ENCODE measurements around the gene TRABD2B.
A peak's percentile ranks its signal among the peaks of the same experiment; 100 is the strongest.

The TRABD2B gene

DNA sequence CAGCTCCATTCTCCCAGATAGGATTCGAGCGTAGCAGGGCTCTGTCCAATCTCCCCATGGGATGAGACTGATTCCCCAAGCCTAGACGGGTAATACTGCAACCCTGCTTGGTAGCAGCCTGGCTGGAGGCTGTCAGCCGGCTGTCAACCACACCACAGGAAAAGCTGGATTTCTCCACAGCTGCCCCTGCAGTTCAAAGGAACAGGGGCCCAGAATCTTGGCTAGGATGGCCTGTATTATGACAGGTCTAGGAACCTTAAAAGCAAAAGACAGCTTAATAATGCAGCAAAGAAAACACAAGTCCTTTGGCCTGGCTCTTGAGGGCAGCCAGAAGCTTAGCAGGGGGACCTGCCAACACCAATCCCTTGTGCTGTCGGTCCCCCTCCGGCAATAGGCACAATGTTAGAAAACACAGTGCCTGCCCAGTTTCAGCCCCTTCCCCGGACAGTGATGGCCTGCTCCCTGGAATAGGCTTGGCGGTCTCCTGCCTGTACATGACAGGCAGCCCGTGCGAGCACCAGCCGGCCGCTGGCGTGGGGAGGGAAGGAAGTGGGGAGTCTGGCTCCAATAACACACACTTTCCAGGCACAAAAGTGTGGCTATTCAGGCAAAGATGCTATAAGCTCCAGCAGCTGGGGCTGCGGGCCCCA lies 90.5 kb downstream of the TRABD2B start:
- DNase-seq = no peak

DNA sequence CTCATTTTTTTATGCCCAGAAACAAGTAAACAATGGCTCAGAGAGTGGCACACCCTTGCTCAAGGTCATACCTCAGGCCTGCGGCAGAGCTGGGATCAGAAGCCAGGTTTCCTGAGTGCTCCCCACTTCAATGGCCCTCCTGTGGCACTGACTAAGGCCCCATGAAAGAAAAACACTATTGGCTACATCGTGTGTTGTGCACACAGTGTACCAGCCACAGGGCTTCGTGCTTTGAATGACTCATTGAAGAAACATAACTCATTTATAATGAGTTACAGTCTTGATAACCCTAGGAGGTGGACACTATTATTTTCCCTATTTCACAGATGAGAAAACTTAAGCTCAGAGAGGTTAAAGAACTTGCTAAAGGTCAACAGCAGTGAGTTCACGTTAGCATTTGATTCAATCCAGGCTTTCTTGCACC lies 91.2 kb downstream of the TRABD2B start:
- no peak for DNase-seq

DNA sequence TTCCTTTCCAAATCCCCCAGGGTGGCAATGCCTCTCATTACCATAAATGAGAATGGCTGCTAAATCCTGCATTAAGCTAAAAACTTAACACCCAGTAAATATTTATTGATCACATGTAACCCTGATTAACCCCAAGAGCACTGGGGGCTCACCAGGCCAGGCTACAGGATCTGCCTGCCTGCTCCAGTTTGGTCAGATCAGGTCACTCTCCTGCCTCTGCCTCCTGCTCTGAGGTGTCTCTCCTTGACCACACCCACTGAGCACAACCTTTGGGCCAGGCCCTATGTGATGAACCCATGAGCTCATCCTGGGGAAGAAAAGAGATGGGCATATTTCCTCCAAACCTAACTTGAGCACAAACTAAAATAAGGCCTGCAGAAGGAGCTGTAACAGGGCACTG lies 93.5 kb downstream of the TRABD2B start:
- DNase-seq = no peak

DNA sequence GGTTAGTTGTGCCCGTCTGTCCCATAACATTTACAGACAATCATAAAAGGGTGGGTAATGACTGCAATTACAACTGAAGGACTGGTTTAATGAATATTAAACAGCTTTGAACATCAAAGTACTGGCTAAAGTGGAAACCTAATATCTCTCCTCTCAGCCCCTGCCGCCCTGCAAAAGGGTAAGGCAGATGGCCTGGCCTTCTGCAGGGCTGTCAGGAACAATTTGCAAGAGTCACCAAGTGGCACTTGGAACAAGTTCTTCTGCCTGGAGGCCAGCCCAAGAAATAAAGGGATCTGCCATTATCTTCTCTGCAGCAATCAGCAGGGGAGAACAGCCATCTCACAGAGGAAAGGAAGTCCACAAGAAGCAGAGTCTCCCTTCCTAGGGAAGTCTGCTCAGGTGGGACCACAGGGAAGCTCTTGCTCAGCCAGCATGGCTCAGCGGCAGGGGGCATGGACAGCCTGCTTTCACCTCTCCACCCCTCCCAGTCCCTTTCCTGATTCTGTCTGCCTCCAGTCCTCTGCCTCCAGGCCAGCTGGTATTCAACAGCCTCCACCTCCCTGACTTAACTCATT lies 96.1 kb downstream of the TRABD2B start:
- no peak for DNase-seq

DNA sequence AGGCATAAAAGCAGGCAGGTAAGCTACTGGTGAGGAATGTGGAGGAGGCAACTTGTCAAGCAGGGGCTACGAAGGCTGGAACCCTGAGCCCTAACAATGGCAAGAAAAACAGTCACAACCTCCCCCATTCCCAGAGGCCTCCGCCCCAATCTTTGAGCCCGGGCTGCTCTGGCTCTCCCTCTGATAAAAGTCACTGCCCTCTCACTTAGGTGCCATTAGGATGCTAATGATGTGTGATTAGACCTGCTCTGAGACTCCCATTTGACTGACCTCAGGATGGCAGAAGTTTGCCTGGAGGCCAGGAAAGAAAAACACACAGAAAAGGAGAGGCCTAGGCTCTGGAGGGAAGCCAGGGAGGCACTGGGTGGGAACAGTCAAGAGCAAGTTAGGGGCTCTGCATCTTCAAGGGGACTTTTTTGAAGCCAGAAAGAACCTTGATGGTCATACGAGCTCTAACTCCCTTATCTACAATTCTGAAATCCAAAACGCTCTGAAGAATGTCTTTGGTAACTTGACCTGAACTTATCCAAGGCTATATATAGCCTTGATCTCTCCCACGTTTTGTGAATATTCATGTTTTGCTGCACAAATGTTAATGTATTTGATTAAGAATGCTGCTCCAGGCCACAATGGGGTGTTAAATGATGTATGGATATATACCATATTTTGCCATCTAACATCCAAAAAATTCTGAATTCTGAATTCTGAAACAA lies 98.9 kb downstream of the TRABD2B start:
- DNase-seq = no peak

DNA sequence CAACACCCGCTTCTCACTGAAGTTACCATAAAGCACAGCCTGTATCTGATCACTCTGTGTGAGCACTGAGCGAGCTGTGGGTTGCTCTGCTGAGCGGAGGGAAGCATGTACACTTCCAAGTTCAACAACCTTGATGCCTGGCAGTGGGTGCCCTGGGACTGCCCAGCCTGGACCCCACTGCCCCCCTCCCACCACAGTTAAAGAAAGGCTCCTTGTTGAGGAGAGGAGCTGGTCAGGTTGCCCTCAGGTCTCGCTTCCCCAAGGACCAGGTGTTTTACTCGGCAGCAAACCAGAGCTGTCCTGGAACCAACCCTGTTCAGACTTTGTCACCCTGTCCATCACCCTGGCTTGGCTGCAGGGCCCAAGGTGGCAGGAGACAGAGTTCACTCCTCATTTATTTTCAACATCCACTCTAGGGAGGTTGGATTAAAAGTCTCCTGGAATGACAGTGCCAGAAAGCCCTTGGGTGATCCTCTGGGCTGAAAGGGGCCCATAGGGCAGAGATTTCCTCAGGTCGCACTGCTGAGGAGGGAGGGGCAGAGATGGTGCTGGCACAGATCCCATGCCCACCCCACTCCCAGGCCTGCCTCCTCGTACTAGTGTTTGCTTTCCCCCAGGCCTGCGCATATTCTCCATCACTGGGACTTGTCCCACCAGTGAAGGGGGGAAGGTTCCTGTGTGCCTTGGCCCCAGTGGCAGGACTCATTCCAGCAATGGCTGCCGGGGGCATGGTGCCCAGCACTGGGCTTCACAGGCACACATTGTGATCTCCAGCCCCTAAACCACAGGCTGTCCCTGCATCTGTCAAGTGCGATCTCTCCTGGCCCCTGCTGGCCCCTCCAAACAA lies 101.7 kb downstream of the TRABD2B start:
- DNase-seq = no peak

DNA sequence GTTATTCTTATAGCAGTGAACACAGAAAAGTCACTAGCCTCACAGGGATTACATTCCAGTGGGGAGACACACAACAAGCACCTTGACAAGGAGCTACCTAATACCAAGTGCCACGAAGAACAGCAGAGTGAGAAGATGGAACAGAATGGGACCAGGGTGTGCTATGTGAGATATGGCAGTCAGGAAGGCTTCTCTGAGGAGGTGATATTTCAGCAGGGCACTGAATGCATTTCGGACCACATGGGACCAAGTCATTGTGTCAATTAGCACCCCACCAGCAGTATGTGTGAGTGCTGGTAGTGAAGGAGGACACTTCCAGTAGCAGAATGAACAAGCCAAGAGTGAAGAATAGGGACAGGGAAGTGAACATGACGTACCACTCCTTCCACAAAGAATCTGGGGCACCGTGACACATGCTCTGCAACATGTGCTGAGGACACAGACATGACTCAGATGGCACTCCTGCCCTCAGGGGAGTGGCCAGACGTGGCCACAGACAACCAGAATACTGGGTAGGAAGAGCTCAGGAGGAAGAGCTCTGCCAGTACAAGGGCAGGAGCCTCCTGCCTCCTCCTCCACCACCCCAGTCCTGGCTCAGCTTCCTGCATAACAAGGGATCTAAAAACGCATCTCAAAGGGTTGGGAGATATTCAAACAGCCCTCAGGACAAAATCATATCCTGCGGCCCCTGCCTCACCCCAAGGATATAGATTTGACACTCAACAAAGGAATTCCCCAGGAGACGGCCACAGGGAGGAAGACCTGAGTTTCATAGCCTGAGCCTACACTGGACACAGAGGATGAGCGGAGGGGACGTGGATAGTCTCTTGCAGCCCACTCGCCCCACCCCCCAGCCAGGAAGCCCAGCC lies 102.5 kb downstream of the TRABD2B start:
- DNase-seq = no peak

DNA sequence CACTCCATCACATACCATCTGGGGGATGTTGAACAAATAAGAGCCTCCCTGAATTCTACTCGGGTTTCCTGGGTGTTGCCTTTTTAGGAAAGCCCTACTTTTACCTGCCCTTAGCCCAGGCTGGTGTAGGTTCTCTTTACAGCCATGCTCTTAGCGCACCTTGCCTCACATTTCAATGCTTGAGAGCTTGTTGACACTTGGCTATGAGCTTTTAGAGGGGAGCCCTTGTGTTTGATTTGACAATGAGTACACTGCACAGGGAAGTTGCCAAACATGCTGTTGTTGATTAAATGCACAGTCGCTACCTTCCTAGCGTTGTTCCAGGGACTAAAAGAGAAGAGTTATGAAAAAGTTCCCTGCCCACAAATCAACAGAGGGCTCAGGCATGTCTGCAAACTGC lies 103.8 kb downstream of the TRABD2B start:
- DNase-seq = no peak

DNA sequence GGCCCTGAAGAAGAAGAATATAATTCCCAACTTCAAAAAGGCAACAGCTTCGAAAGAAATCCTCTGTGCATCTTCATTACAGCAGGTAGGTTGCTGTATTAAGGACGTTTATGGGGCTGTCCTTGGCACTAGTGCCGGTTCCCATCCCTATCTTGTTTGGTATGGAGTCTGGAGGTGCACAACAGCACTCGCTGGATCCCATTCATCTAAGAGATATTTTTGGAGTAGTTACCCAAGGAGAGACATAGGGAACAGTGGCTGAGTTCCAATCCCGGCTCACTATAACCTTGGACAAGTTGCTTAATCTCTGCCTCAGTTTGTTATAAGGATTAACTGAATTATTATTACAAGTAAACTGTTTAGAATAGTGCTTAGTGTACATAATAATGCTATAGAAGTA lies 106.4 kb downstream of the TRABD2B start:
- no peak for DNase-seq

DNA sequence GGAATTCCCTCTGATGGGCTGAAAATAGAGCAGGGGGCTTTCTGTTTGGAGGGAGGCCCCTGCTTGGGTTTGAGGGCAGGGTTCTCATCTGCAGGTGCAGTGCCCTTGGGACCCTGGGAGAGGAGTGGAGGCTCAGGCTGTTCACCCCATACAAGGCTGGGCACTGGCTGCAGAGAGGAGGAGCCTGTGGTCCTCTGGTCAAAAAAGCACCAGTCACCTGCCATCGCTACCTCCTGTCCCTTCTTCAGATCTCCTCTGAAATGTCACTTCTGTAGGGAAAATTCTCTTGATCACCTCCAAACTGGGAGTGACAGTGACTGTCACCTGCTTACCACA lies 108.9 kb downstream of the TRABD2B start:
- no peak for DNase-seq

DNA sequence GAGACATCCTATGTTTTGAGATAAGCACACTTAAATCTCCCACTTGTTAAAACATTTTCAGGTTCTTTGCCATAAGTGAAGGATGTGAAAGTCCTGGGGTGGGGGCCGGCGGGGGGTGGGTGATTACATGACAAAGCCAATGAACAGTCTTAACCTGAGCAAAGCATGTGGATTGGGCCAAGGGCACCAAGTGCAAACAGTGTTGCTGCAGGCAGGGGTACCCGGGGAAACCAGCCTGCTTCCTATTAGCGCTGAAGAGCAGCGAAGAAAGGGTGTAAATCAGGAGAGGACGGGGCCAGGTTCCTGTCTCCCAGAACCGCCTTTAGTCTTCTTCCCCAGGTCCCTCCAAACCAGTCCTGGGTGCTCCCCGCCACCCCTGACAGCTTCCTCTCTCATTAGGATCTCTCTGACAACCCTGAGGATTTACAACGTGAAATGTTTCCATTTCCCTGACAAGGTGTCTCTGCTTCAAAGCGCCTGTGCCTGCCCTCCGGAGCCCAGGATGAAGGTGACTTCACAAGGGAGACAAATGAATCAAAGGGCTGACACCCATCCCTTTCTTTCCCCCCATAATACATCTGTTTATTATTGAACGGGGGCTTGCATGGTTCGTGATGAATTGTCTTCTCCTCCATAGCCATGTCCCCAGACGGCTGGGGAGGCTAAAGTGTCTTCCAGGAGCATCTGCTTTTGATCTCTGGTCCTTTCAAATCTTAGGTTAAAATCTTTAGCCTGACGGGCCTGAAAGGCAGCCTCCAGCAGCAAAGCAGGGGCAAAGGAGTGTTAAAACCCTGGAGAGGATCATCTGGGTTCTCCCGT lies 109.5 kb downstream of the TRABD2B start:
- DNase-seq = no peak

DNA sequence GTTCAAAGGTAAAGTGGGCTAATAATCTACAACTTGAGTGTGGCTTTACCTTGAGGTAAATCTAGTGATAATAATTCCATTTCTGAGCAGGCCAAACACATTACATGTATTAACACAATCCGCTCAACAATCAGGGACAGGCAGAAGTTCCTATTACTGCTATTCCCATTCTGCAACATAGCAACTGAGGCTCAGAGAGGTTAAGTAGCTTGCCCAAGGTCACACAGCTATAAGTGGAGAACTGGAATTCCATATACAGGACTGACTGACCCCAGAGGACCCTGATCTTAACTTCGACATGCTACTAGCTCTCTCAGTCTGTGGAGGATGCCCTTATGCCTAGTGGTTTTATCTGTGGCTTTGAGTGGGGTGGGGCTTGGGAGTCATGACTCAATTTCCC lies 110.1 kb downstream of the TRABD2B start:
- no peak for DNase-seq

DNA sequence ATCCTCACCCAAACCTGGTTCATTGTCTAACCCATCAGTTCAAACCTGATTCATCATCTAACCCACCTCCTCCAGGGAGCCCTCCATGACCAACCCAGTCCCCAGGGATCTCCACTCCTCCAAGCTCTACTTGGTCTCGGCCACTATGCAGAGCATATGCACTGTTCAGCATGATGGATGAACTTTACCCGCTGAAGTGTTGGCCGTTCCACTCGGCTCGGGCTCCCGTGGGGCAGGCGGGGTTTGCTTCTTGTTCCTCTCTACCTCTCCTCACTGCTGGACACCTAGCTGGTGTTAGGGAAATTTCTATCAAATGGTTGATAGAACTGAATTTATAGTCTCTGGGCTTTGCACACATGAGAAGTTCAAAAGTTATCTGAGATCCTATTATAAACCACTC lies 111.0 kb downstream of the TRABD2B start:
- no peak for DNase-seq

DNA sequence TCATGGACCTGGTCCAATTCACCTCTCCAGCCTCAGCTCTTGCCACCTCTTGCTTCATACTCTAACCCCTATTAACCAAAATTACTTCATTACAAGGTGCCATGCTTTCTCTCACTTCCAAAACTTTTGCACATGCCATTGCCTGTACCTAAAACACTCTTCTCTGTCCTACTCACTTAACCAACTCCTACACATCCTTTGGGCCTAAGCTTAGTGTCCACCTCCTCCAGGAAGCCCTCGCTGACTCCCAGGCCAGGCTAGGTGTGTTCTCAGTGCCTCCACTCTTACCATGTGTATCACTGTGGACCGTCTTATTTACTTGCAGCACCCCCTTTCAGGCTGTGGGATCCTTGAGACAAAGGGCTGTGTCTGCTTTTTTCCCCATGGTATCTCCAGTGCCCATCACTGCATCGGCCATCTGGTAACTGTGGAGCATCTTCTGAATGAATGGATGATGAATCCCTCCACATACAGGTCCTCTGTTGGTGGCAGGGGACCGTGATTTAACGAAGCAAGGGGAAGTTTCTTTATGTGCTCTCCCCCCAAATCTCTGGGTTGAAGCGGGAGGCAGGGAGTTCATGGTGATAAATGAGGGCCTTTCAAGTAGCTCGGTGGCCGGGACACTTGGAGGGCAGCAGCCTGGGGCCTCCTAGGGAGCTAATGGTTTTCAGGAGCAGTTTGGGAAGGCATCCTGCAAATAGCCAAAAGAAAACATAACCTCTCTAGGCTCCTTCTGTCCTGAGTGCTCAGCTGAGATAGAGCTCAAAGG lies 111.9 kb downstream of the TRABD2B start:
- no peak for DNase-seq

DNA sequence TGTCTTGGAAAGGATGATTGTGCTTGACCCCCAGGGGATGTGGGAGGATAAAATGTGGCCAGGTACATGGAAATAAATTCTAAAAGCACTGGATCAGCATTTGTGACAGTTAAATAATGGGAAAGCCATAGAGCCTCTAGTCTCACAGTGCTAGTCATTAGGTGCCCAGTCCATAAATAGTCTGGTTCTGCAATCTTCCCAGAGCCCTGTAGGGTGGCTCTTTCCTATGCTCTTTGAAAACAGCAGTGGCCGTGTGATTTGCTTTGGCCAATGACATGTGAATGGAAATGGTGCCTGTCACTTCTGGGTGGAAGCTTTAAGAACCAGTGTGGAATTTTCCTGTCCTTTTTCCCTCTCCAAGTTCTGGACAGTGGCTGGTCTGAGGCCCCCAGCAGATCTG lies 113.2 kb downstream of the TRABD2B start:
- DNase-seq = no peak

DNA sequence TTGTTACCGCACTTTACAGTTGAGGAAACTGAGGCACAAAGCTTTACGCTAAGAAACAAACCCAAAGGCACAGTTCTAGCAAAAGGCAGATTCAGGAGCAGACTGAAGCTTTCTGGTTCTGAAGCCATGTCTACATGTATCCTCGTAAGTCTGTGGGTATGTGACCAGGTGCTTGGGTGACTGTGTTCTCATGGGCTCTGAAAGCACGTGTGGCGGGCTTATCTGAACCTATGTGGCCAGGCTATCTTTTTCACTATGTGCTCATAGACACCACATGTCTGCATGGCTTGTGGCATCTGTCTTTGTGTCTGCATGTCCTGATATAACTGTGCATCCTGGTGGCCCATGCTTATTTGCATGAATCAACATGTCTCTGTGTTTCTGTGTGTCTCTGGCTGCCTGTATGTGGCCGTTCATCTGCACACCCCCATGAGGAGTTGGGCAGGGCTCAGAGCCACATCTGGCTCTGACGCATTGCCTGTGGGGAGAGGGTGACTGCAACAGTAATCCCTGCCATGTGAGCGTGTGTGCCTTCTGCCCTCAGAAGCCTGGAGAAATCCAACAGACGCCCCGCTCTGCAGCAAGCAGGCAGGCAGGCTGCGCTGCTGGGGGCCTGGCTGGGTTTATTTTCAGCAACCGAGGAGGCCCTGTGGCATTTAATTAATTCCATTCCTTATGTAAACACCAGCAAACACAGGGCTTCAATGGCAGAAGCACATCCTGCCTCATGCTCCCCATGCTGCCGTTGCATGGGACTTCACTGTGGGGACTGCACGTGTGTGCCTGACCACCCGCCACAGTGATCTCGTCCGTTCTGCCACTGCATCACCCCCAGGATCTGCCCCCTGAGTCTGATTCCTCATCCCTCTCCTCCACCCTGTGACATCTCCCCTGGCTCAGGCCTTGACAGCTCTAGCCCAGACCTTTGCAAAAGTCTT lies 115.4 kb downstream of the TRABD2B start:
- DNase-seq = peak; percentile 72

DNA sequence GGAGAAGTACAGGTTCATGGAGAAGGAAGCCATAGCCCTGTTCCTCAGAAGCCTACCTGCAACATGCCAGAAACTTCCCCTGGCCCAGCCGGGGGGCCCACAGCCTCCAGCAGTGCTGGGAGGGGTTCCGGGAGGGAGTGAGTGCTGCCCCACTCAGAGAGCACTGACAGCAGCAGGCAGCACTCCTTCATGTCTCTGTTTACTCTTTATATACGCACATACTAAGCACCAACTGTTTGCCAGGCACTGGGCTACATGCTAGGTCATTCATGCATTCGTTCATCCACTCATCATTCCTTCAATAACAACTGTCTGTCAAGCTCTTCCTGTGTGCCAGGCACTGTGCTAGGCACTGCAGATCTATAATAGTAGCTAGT lies 120.6 kb downstream of the TRABD2B start:
- DNase-seq = no peak

DNA sequence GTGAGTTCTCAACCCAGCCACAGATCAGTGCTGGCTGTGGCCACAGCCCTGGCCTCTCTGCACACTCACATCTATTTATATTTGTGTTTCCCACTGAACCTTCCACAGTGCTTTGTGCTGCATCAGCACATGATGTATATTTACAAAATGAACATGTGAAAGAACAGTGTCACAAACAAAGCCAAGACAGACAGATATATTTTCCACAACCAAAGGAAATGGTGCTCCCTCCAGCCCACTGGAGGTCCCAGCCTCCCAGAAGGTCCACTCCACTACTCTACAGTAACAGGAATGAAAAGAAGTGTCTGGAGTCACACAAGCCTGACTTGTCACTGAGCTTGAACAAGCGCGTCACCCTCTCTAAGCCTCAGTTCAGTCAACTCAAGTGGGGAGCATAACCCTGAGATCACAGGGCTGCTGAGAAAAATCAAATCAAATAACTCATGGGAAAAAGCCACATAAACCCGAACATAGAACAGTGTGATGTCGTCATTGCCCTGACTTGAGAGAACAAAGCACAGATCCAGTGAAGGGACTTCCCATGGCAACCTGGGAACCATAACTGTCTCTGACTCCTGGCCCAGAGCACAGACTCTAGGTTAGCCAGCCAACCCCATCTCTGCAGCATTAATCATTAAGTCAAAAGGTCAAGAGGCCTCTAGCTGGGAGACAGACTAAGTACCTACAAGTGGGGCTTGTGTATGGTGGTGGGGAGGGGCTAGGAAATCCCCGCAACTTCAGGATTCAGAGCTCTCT lies 121.2 kb downstream of the TRABD2B start:
- no peak for DNase-seq

DNA sequence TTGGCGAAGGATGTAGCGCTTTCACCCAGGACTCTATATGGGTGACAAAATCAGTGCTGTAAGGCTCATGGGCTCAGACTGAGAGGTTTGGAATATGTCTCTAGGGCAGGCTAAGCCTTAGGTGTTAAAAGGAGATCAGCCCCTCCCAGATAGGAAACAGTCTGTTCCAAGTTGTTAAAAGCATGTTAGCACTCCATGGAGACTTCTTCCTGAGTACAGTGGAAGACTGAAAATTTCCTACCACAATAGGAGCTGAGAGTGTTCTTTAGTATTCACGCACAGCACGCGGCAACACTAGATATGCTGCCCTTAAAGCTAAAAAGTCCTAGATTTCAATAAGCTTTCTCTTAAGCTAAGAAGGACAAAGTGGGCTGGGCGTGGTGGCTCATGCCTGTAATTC lies 122.1 kb downstream of the TRABD2B start:
- DNase-seq = no peak

Data from NCI-H1694 (cell line).